Lower leg skin (tissue), 4 donors: ENCODE results near the gene SIPA1L2. TPM values are rescaled to one million over a fixed set of nuclear protein-coding genes. Genes with fewer than 3 reads are reported as not detected.

Source experiments
- DNase-seq, 2 donors: peaks; one replicate each; pipeline ENCODE4 v3.0.0-alpha.2; 2019; ENCODE audit warnings: low spot score in 2 of 2
- H3K4me3 ChIP-seq: fragments of 200-600 bp; sonication (generic); 2 replicates; pipeline ENCODE4 v1.5.1; 2017; ENCODE audit warnings: mild to moderate bottlenecking, low read depth; ENCODE audit not compliant: poor library complexity, severe bottlenecking
- POLR2A ChIP-seq, 2 donors: fragments of 450-650 bp; IDR thresholded peaks; one replicate each; pipeline ENCODE4 v1.6.1; 2016 to 2017; ENCODE audit warnings: antibody characterized with exemption in 2 of 2, mild to moderate bottlenecking in 1 of 2, moderate library complexity in 1 of 2
- WGBS, 2 donors: methylation state at CpG; one replicate each; pipeline ENCODE4 v1.1.5; 2018; 5-methylcytosine and 5-hydroxymethylcytosine counted together
- intact Hi-C: fragments of 100-400 bp; cut with DNase I; formaldehyde crosslinking; loops from one replicate; pipeline ENCODE4 v1.15.0; 2023; ENCODE audit warnings: low total_unique reads
- total RNA-seq, 4 donors: library from RNA; depleted of rRNA; stranded (reverse); fragments of >200 nt; gene quantifications; one replicate each; pipeline ENCODE4 v1.1.0, GENCODE V29; 2016
- TF ChIP-seq, protein P1 (sequence below), 3 donors: fragments of 450-650 bp; IDR thresholded peaks; one replicate each; pipeline ENCODE4 v1.5.1; 2016; ENCODE audit warnings: antibody characterized with exemption in 3 of 3, mild to moderate bottlenecking in 3 of 3, moderate library complexity in 2 of 3

SIPA1L2 gene
- total RNA-seq, 4 donors from 2014 or later = 8.9 to 22.6 (median 16.6) TPM

DNA sequence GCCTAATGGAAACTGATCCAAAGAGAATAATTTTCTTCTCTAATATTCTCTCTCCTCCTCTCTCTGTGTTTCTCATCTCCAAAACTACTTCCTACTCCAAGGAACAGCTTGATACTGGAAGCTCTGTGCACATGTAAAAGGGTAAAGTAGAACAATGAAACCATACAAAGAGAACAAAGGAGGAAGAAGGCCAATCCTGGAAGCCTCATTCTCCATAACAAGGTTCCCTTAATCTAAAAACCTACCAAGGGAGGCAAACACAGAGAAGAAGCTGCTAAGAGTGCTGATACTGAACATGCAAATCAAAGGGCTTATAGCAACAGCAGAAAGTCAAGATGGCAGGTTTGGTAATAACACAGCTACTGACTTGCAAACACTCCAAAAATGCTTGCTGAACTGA is 44.4 kb downstream of the SIPA1L2 start:
- TF ChIP-seq, protein P1, sequence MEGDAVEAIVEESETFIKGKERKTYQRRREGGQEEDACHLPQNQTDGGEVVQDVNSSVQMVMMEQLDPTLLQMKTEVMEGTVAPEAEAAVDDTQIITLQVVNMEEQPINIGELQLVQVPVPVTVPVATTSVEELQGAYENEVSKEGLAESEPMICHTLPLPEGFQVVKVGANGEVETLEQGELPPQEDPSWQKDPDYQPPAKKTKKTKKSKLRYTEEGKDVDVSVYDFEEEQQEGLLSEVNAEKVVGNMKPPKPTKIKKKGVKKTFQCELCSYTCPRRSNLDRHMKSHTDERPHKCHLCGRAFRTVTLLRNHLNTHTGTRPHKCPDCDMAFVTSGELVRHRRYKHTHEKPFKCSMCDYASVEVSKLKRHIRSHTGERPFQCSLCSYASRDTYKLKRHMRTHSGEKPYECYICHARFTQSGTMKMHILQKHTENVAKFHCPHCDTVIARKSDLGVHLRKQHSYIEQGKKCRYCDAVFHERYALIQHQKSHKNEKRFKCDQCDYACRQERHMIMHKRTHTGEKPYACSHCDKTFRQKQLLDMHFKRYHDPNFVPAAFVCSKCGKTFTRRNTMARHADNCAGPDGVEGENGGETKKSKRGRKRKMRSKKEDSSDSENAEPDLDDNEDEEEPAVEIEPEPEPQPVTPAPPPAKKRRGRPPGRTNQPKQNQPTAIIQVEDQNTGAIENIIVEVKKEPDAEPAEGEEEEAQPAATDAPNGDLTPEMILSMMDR (IDR thresholded peaks at IDR 0.05) = no peak
- TF ChIP-seq POLR2A (IDR thresholded peaks at IDR 0.05) = no peak
- intact Hi-C loops = no loop called here
- H3K4me3 ChIP-seq = no peak overlapping the region
- DNase-seq = no peak

- H3K4me3 ChIP-seq = no peak overlapping the region
- intact Hi-C loops = no loop called here
- DNase-seq = no peak
- WGBS, 2 donors = 90 to 100% methylated on average over 1 of the region's 1 CpG
- TF ChIP-seq, protein P1 (IDR thresholded peaks at IDR 0.05) = no peak
- TF ChIP-seq POLR2A (IDR thresholded peaks at IDR 0.05) = no peak
Observed at GRCh38 chr1:232581932-232582331, 48.0 kb downstream of the SIPA1L2 start.

Other genes with a start within 250 kb of the SIPA1L2 start
- 1 to 10 TPM in 2 of 4 donors, under 1 TPM in 2; 0.04 to 1.6 (median 0.91) TPM for gene MAP10, start 175.3 kb upstream of the SIPA1L2 start, total RNA-seq